ENCODE data around the gene AJAP1.

The AJAP1 gene

DNA sequence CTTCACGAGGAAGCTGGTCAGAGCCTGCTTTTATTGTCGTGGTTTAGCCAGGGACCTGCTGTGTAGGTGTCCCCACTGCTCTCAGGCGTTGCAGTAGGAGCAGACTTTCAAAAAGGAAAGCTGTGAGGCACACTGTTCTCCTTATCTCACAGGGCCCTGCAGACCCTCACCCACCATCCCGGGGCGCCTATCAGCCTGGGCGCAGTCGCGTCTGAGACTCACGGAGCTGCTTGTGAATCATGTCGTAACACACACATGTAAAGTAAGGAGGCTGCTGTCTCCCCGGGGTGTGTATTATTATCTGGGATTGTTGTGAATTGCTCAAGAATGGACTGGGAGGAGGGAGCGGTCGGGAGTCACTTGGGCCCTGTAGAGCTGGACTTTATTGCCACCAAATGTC, 17.4 kb downstream of the AJAP1 start:
- DNase-seq: no peak
- in situ Hi-C loops (cut with HindIII; ENCODE audit: low pct_ligation_motif_present, low pct_unique_long_range_greater_than_20kb, low sequenced_read_pairs): no loop called here

DNA sequence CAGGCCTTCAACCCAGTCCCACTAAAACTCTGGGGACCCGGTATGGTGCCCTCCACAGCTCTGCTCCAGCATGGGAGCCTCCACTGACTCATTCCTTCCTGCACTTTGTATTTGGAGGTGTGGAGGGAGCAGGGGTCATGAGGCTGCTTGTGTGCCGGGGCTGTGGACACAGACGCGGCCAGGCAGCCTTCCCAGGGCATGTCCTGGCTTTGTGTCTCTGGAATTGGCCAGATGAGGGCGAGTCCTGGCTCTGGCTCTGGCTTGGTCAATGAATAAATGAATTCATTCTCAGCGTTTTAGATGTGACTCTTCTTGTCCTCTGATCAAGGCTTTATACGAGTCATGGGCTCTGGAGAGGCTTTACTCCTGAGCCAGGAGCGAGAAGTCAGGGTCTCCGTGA, 19.1 kb downstream of the AJAP1 start:
- in situ Hi-C loops (cut with HindIII; ENCODE audit: low pct_ligation_motif_present, low pct_unique_long_range_greater_than_20kb, low sequenced_read_pairs): no loop called here

DNA sequence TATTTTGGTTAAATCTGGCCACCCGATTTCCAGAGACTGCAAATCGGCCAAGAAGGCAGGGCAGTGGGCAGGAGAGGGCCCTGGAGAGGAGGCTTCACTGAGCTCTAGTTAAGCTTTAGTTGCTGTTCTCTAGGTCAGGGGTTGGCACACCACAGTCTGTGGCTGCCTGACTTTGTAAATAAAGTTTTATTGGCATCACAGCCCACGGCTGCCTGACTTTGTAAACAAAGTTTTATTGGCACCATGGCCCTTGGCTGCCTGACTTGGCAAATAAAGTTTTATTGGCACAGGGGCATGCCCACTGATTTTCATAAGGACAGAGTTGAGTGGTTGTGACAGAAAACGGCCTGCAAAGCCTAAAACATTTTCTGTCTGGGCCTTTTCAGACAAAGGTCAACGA, 19.7 kb downstream of the AJAP1 start:
- DNase-seq: no peak
- in situ Hi-C loops (cut with HindIII; ENCODE audit: low pct_ligation_motif_present, low pct_unique_long_range_greater_than_20kb, low sequenced_read_pairs): no loop called here

More for the DNA sequence above, 19.1 kb downstream of the AJAP1 start:
- DNase-seq: no peak

DNA sequence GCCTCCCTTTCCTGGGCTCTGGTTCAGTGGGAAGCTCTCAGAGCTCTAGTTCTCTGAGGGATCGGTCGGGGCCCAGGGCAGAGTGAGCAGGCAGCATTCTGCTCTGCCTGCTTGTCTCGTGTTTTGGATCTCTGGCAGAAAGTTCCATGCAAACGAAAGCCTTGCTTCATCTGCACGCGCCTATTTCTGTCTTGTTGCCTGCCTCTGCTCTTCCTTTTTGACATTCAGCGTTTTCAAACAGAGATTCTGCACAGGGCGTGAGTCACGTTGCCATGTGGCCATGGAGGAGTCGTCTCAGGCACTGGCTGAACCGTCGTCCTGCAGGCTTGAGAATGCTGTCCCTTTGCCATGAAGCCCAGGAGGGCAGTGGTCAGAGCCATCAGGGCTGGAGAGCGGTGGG, 20.3 kb downstream of the AJAP1 start:
- in situ Hi-C loops (cut with HindIII; ENCODE audit: low pct_ligation_motif_present, low pct_unique_long_range_greater_than_20kb, low sequenced_read_pairs): no loop called here
- no peak for DNase-seq

DNA sequence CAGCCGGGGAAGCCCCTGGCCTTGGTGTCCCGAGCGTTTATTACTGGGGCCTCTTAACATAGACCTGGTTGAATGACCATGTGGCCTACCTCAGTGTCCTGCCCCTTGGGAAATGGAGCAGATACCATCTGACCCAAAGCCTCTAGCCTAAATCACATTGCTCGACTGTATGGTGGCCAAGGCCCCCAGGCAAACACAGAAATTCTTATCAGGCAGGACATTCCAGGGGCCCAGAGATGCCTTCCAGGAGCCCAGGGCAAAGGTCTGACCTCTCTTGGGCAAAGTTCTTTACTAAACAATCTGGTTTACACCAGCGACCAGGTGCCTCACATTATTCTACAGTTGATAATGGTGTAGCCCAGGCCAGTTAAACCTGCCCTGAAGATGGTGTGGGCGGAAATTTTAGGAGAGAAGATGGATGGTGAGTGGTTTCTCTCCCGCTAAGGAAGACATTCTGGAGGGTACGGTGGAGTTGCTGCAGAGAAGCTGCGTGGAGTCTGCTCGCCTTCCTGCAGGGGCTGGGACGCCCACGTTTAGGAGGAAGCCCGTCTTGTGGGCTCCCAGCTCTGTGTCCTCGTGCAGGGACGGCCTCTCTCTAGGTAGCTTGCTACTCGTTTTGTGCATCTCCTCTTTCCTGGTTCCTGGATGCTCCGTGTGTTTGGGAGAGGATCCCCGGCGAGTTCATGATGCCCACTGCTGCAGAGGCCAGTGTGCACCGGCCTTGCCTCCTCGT, 21.2 kb downstream of the AJAP1 start:
- in situ Hi-C loops (cut with HindIII; ENCODE audit: low pct_ligation_motif_present, low pct_unique_long_range_greater_than_20kb, low sequenced_read_pairs): no loop called here
- DNase-seq: no peak

DNA sequence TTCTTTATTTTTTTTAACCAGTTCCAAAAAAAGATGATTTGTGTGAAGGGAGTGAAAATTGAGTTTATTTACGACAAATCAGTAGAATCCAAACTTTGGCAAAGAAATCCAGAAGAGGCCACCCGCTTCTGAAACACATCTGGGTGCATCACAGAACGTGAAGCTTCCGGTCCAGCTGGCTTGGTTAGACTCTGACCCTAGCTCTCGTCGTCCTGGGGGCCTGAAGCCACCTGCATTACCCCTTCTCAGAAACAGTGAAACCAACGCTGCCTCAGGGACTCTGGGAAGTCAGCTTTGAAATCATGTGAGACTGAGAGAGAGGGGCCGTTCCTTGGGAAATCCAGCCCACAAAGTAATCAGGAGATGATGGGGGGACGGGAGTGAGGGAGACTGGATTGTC, 21.8 kb downstream of the AJAP1 start:
- no peak for DNase-seq
- in situ Hi-C loops (cut with HindIII; ENCODE audit: low pct_ligation_motif_present, low pct_unique_long_range_greater_than_20kb, low sequenced_read_pairs): no loop called here

DNA sequence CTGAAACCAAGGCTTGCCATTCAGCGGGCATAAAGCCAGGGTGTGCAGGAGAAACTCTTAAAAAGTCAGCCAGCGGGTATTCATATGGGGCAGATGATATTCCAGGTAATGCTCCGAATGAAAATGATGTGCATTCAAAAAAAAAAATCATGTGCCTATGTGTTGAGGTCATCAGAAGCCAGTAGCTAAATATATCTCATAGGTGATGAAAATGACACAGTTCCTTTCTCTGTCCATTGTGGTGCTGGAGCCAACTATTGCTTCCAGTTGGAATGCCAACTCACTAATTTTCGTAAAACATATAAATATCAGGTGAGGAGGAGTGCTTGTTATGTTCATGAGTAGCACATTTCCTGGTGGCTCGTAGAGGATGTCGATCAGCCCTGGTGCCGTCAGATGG, 23.2 kb downstream of the AJAP1 start:
- in situ Hi-C loops (cut with HindIII; ENCODE audit: low pct_ligation_motif_present, low pct_unique_long_range_greater_than_20kb, low sequenced_read_pairs): no loop called here
- no peak for DNase-seq

DNA sequence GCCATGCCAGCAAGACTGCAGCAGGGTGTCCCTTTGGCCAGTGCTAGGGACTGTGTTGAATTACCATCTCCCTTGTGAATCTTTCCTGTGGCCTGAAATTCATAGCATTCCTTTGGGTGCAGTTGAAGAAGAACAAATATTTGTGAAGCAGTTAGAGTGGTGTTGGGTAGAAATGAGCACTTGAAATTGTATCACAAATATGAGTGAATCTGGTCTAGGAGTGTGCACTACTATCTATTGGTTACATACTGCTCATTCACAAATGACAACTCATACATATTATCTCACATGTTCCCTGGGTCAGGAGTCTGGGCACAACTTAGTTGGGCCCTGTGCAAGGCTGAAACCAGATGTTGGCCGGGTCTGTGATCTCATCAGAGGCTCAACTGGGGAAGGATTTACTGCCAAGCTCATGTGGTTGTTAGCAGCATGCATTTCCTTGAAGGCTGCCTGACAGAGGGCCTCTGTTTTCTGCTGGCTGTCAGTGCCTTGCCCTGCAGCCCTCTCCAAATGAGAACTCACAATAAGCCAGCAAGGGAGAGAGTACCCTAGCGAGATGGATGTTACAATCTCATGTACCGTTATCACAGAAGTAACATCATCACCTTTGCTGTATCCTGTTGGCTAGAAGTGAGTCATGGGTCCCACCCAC, 23.8 kb downstream of the AJAP1 start:
- no peak for DNase-seq
- in situ Hi-C loops (cut with HindIII; ENCODE audit: low pct_ligation_motif_present, low pct_unique_long_range_greater_than_20kb, low sequenced_read_pairs): no loop called here

DNA sequence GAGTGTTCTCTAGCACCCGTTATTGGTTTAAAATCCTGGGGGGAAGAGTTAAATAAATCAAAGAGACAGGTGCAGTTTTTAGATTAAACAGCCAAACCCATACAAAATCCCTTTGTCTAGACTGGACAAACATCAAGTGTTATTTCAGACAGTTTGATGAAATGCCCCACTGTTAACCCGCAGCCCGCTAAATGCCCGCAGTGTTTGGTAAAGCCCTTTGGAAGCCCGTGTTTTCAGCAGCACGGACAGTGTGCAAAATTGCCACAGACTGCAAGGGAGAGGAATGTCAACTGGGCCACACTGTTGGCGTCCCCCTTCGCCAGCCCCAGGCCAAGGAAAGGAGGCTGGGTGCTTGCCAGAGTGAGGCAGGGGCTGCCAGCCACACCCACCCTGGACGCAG, 26.6 kb downstream of the AJAP1 start:
- in situ Hi-C loops (cut with HindIII; ENCODE audit: low pct_ligation_motif_present, low pct_unique_long_range_greater_than_20kb, low sequenced_read_pairs): no loop called here
- DNase-seq: no peak

DNA sequence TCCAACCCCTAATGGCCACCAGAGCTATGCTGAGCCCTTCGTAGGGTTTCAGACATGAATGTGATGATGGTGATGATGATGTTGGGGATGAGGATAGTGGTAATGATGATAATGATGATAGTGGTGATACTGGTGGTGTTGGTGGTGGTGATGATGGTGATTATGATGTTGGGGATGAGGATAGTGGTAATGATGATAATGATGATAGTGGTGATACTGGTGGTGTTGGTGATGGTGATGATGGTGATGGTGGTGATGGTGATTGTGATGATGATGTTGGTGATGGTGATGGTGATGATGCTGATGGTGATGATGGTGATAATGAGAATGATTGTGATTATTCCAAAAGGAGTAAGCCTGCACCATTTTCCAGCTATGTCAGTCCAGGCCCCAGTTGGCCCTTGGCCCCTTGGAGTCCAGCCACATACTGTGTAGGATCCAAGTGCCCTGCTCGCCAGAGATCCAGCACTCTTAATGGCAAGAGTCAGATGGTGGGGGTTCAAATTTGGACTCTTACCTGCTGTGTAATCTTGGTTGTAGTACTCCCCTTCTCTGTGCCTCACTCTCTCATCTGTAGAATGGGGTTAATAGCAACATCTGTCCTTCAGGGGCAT, 28.3 kb downstream of the AJAP1 start:
- no peak for DNase-seq
- in situ Hi-C loops (cut with HindIII; ENCODE audit: low pct_ligation_motif_present, low pct_unique_long_range_greater_than_20kb, low sequenced_read_pairs): no loop called here

DNA sequence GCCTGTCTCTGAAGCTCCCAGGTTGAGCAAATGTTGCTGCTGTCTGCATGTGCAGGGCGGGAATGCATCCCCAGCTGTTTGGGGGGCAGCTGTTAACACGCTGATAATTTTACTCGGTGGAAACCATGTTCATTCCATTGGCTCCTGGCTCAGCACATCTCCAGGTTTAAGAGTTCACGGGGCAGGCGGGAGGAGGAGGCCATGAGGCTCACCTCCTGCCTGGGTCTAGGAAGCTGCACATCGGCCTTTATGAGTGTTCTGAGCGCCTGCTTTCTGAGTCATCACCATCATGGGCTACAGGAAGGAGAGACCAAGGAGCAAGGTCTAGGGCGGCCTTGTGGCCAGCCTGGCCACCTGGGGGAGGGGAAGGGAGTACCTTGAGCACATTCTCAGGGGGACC, 29.7 kb downstream of the AJAP1 start:
- in situ Hi-C loops (cut with HindIII; ENCODE audit: low pct_ligation_motif_present, low pct_unique_long_range_greater_than_20kb, low sequenced_read_pairs): no loop called here
- DNase-seq: no peak

DNA sequence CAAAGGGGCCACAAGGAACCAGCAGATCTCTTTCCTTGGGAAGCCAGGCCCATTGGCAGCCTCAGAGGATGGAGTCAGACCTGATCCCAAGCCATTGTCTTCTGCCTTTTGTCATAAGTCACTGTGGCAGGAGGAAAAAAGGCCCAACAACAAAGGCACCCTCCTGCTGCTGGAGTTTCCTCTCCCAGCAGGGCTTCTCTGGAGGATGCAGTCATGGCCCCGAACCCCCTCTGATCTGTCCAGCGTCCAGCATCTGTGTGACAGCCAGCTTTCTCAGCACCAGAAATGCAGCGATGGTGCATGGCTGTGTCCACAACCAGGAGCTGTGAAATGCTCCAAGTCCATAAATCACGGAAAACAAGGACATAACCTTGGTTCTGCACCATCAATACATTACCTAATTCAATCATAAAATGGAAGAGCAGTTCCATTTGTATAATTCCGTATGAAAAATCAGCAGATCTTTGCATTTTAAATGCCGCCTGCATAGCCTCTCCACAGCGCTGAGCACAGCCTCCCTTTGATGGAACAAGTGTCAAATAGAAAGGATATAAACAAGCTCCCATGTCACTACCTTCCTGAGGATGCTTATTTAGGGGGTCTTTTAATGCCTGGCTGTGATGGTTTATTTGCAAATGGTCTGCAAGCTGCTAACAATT, 30.6 kb downstream of the AJAP1 start:
- no peak for DNase-seq

DNA sequence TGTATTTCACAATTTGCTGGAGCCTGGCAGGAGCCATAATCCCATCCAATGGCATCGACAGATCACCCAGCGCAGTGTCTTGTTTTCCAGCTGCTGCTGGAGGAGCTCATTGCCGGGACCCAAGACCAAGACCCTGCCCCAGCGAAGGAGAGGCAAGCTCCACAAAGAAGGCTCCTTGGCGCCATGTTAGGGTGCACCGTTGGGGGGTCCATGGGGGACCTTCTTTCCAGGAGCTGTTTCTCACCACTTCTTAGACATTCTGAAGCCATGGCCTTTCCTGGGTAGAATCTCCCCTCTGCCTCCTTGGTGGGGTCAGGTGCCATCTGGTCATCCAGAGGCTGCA, 31.1 kb downstream of the AJAP1 start:
- no peak for DNase-seq
- in situ Hi-C loops (cut with HindIII; ENCODE audit: low pct_ligation_motif_present, low pct_unique_long_range_greater_than_20kb, low sequenced_read_pairs): no loop called here

More for the DNA sequence above, 30.6 kb downstream of the AJAP1 start:
- in situ Hi-C loops (cut with HindIII; ENCODE audit: low pct_ligation_motif_present, low pct_unique_long_range_greater_than_20kb, low sequenced_read_pairs): no loop called here

DNA sequence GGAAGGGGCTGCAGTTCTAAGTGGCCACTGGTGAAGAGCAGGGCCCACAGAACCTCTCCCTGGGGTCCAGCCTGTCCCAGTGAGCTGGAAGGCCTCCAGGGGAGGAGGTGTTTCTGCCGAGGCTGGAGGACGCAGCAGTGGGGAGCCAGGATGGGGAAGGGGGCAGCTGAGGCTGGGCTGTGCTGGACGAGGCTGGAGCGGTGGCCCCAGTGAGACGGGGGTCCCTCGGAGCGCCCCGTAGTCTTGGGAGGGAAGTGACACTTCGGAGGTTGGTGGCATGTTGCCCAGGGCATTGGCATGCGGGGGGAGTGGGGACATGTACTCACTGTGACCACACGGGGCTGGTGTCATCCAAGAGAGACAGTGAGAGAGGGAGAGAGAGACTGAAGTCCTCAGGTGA, 33.5 kb downstream of the AJAP1 start:
- DNase-seq: no peak
- in situ Hi-C loops (cut with HindIII; ENCODE audit: low pct_ligation_motif_present, low pct_unique_long_range_greater_than_20kb, low sequenced_read_pairs): no loop called here

DNA sequence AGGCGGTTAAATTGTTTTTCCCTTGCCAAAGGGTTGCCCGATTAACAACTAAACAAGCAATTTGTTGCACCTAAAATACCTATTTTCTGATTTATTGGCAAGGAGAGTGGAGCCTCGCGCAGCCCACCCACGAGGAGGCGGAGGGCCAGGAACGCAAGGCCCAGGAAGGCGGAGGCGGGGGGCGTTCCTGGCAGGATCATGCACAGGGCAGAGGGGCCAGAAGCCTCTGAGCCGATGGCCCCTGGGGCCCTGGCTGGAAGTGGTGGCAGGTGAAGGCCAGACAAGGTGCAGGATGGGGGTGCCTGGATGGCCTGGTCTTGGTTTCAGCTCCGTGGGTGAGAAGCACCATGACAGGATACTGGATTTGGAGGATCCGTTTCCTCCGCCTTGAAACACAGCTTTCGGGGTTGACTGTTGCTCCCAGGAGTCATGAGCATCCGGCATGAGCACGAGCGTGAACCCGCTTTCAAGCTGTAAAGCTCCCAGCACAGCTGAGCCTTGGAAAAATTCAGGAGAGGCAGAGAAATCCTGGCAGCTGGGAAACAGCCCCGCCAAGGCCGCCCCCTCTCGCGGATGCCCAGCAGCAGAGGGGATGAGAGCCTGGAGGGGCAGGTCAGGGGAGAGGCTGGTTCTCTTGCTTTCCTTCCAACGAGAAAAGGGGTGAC, 35.0 kb downstream of the AJAP1 start:
- in situ Hi-C loops (cut with HindIII; ENCODE audit: low pct_ligation_motif_present, low pct_unique_long_range_greater_than_20kb, low sequenced_read_pairs): no loop called here
- no peak for DNase-seq

DNA sequence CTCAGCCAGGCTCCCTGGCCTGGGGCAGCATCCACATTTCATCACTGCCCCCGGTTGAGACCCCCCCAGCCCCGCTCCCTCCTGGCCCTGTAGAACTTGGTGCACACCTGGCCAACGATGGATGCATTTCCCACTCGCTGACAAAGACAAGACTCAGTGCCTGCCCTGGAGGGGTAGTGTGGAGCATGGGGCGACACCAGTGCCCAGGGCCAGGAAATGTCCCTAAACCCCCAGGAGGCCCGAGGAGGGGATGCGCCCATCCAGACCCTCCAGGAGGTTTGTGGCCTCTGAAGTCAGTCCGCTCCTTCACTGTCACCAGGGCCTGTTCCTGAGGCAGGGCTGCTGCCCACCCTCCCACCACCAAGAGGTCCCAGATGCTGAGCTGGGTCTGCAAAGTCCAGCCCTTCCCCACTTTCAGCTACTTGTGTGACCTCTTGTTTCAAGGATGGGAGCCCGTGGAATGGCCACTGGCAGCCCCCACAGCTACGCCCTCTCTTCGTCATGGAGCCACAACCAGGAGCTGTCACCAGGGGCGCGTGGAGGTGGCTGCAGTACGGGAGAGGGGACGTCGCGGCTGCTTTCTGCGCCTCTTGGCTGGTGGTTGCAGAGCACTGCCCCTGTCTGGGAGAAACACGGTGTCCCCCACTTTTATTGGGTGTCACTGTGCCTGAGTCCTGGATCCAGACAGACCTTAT, 35.7 kb downstream of the AJAP1 start:
- no peak for DNase-seq
- in situ Hi-C loops (cut with HindIII; ENCODE audit: low pct_ligation_motif_present, low pct_unique_long_range_greater_than_20kb, low sequenced_read_pairs): no loop called here

DNA sequence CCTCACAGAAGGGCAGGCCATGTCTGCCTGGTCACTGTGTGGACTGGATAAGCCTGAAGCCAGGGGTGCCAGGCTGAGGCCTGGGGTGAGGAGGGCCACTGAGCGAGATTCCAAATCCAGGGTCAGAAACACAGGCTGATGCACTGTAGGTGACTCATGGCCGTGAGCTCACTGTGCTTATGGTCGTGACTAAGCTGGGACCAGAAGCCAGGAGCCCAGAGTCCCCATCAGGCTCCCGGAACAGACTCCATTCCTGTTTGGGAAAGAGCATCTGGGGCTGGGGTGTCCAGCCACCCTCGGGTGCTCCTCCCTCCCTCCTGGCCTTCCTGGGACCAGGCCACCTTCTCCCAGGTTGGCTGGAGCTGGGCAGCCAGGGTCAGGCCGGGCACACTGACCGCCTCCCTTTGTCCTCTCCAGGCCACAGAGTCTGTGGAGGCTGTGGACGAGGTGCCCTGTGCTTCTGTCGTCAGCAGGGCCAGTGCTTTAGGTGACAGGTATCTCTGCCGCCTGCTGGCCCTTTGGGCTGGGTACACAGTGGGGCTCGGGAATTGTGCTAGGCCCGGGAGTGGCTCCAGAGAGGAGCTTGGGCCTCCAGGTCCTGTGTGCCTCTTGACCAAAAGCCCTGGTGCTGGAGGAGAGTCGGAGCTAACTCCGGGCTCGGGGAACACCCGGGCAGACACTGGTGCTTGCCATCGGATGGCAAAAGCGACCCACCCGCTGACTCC, 36.7 kb downstream of the AJAP1 start:
- no peak for DNase-seq

DNA sequence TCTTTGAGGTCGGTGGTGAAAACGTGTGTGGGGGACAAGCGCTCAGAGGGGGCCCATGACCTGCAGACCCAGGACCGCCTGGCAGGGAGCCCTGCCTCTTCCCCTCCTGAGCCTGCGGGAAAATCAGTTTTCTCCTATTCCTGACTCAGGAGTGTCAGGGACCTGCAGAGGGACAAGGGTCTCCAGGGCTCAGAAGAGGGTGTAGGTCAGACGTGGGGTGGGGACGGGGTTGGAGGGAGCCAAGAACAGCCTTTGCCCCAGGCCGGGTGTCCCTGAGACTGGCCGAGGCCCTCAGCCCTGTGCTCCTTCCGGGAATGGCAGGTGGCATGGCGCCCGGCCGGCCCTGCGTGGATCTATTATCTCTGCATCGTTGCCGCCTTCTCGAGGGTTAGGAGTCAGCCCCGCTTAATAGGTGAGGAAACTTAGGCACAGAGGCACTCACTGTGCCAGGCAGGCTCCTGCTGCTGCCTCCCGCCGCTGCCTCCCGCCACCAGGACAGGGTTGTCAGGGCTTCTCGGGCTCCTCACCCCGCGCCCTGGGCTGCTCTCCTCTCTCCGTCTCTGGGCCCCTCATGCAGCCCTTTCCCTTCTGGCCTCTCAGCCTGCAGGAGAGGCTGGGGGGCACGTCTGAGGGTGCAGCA, 37.5 kb downstream of the AJAP1 start:
- in situ Hi-C loops (cut with HindIII; ENCODE audit: low pct_ligation_motif_present, low pct_unique_long_range_greater_than_20kb, low sequenced_read_pairs): no loop called here
- DNase-seq: no peak

More for the DNA sequence above, 36.7 kb downstream of the AJAP1 start:
- in situ Hi-C loops (cut with HindIII; ENCODE audit: low pct_ligation_motif_present, low pct_unique_long_range_greater_than_20kb, low sequenced_read_pairs): no loop called here

Measured in ACHN (cell line).